Umbilical cord (tissue), 2 donors: ENCODE results near the gene CHD2. TPM values are rescaled to one million over a fixed set of nuclear protein-coding genes. Genes with fewer than 3 reads are reported as not detected.

Experiments
- DNase-seq: peaks from one replicate; pipeline ENCODE4 v3.0.0-alpha.2; 2015; ENCODE audit warnings: low spot score
- total RNA-seq: library from RNA; depleted of rRNA; stranded (reverse); fragments of >200 nt; gene quantifications from one replicate; pipeline ENCODE4 v1.2.3, GENCODE V29; 2014; ENCODE audit warnings: low replicate concordance; ENCODE audit not compliant: insufficient read depth

The CHD2 gene
- total RNA-seq, 1 donor from 2014 or later: 140 TPM

- DNase-seq: no peak
Measured at GRCh38 chr15:92959219-92959618, 59.1 kb downstream of the CHD2 start.

- DNase-seq: no peak
Measured at GRCh38 chr15:92960996-92961681, 61.0 kb downstream of the CHD2 start.

GRCh38 chr15:92962914-92963313, 62.8 kb downstream of the CHD2 start:
- no peak for DNase-seq

- no peak for DNase-seq
Measured at GRCh38 chr15:92963794-92964193, 63.7 kb downstream of the CHD2 start.

GRCh38 chr15:92968926-92969651, 69.0 kb downstream of the CHD2 start:
- no peak for DNase-seq

- DNase-seq: no peak
Measured at GRCh38 chr15:92970656-92971055, 70.5 kb downstream of the CHD2 start.

GRCh38 chr15:92971081-92971480, 71.0 kb downstream of the CHD2 start:
- DNase-seq: no peak

- DNase-seq: no peak
Measured at GRCh38 chr15:92971713-92972112, 71.6 kb downstream of the CHD2 start.

- no peak for DNase-seq
Measured at GRCh38 chr15:92974183-92974915, 74.2 kb downstream of the CHD2 start.

- no peak for DNase-seq
Measured at GRCh38 chr15:92979011-92979701, 79.0 kb downstream of the CHD2 start.

- DNase-seq: no peak
Measured at GRCh38 chr15:92981333-92981732, 81.2 kb downstream of the CHD2 start.

GRCh38 chr15:92984161-92984560, 84.0 kb downstream of the CHD2 start:
- DNase-seq: no peak

GRCh38 chr15:92989470-92989869, 89.3 kb downstream of the CHD2 start:
- DNase-seq: no peak

GRCh38 chr15:92990031-92990430, 89.9 kb downstream of the CHD2 start:
- DNase-seq: no peak

GRCh38 chr15:92992720-92993119, 92.6 kb downstream of the CHD2 start:
- DNase-seq: no peak

- no peak for DNase-seq
Measured at GRCh38 chr15:92997821-92998220, 97.7 kb downstream of the CHD2 start.

GRCh38 chr15:93001156-93001555, 101.0 kb downstream of the CHD2 start:
- no peak for DNase-seq

- no peak for DNase-seq
Measured at GRCh38 chr15:93001881-93002280, 101.8 kb downstream of the CHD2 start.

GRCh38 chr15:93005133-93005532, 105.0 kb downstream of the CHD2 start:
- no peak for DNase-seq

GRCh38 chr15:93007994-93008393, 107.9 kb downstream of the CHD2 start:
- DNase-seq: no peak

- no peak for DNase-seq
Measured at GRCh38 chr15:93012786-93013185, 112.7 kb downstream of the CHD2 start.

GRCh38 chr15:93017526-93017925, 117.4 kb downstream of the CHD2 start:
- DNase-seq: no peak
